Left ventricle myocardium inferior (tissue), 1 donor: Measurements from ENCODE around the gene CREB5. TPM values are rescaled to one million over a fixed set of nuclear protein-coding genes. Genes with fewer than 3 reads are reported as not detected.

Experiments
- DNase-seq: peaks from one replicate; pipeline ENCODE4 v3.0.0-alpha.2; 2020
- H3K27ac ChIP-seq: fragments of 200-600 bp; replicated peaks from 2 replicates; pipeline ENCODE4 v1.8.0; 2021
- H3K27me3 ChIP-seq: fragments of 200-600 bp; 2 replicates; pipeline ENCODE4 v1.8.0; 2021; ENCODE audit warnings: low read depth
- H3K36me3 ChIP-seq: fragments of 200-600 bp; 2 replicates; pipeline ENCODE4 v1.8.0; 2021
- H3K4me1 ChIP-seq: fragments of 200-600 bp; 2 replicates; pipeline ENCODE4 v1.8.0; 2021
- H3K4me3 ChIP-seq: fragments of 200-600 bp; 2 replicates; pipeline ENCODE4 v1.8.0; 2021; ENCODE audit warnings: mild to moderate bottlenecking, moderate library complexity
- H3K9me3 ChIP-seq: fragments of 200-600 bp; replicated peaks from 2 replicates; pipeline ENCODE4 v1.8.0; 2021
- CTCF ChIP-seq: fragments of 200-600 bp; IDR thresholded peaks from 2 replicates; pipeline ENCODE4 v1.8.0; 2021; ENCODE audit warnings: antibody characterized with exemption, mild to moderate bottlenecking, borderline replicate concordance
- intact Hi-C: fragments of 100-400 bp; cut with micrococcal nuclease; formaldehyde crosslinking; loops from one replicate; pipeline ENCODE4 v1.11.0; 2022
- total RNA-seq: library from RNA; stranded (reverse); fragmentation: NEBNext Ultra II Directional; extraction: Animal tissue kit (Norgen Biotek cat#: 25700); gene quantifications from one replicate; pipeline ENCODE4 v1.2.1, GENCODE V29; 2021
- donor health status: DM: no; HTN: yes; CAD: no; lungs with severe emphysema.

Gene CREB5
- total RNA-seq, 1 donor from 2014 or later: 9.8 TPM

- DNase-seq: no peak
- intact Hi-C loops: no loop called here
- no peak overlapping the region for H3K27ac ChIP-seq
- no peak overlapping the region for H3K4me3 ChIP-seq
- TF ChIP-seq CTCF: no peak
- H3K36me3 ChIP-seq: no peaks in the 10 kb centered on the region
- no peaks in the 10 kb centered on the region for H3K9me3 ChIP-seq
- H3K27me3 ChIP-seq: no peaks in the 10 kb centered on the region
- H3K4me1 ChIP-seq: peaks cover 23% of the 10 kb centered on the region
Observed at GRCh38 chr7:28479507-28479947, 67.2 kb downstream of the CREB5 start.

GRCh38 chr7:28480595-28480994 is 68.3 kb downstream of the CREB5 start:
- no peaks in the 10 kb centered on the region for H3K27me3 ChIP-seq
- DNase-seq: no peak
- H3K36me3 ChIP-seq: no peaks in the 10 kb centered on the region
- intact Hi-C loops: no loop called here
- TF ChIP-seq CTCF: no peak
- H3K9me3 ChIP-seq: no peaks in the 10 kb centered on the region
- no peak overlapping the region for H3K4me3 ChIP-seq
- no peak overlapping the region for H3K27ac ChIP-seq
- peaks cover 23% of the 10 kb centered on the region for H3K4me1 ChIP-seq

- Histone ChIP-seq H3K4me1 (peaks cover 23% of the 10 kb centered on the region), H3K27me3 (no peaks in the 10 kb centered on the region), H3K36me3 (no peaks in the 10 kb centered on the region), H3K9me3 (no peaks in the 10 kb centered on the region), H3K27ac (no peak overlapping the region), H3K4me3 (no peak overlapping the region)
- no peak for DNase-seq
- intact Hi-C loops: no loop called here
- TF ChIP-seq CTCF: no peak
Observed at GRCh38 chr7:28481091-28481926, 69.0 kb downstream of the CREB5 start.

GRCh38 chr7:28483112-28483511 is 70.8 kb downstream of the CREB5 start:
- Histone ChIP-seq H3K4me1 (peaks cover 23% of the 10 kb centered on the region), H3K9me3 (no peaks in the 10 kb centered on the region), H3K36me3 (no peaks in the 10 kb centered on the region), H3K27me3 (no peaks in the 10 kb centered on the region), H3K4me3 (no peak overlapping the region), H3K27ac (no peak overlapping the region)
- TF ChIP-seq CTCF: no peak
- DNase-seq: no peak
- intact Hi-C loops: no loop called here

- H3K36me3 ChIP-seq: no peaks in the 10 kb centered on the region
- no peaks in the 10 kb centered on the region for H3K27me3 ChIP-seq
- no peak for DNase-seq
- peaks cover 14% of the 10 kb centered on the region for H3K4me1 ChIP-seq
- no peak for TF ChIP-seq CTCF
- intact Hi-C loops: no loop called here
- no peak overlapping the region for H3K27ac ChIP-seq
- H3K4me3 ChIP-seq: no peak overlapping the region
- no peaks in the 10 kb centered on the region for H3K9me3 ChIP-seq
Observed at GRCh38 chr7:28483908-28484605, 71.7 kb downstream of the CREB5 start.
